IMR-90 (cell line): ENCODE results near the gene BCL2L12. TPM values are rescaled to one million over a fixed set of nuclear protein-coding genes. Genes with fewer than 3 reads are reported as not detected.

Experiments used
- ATAC-seq: fragments of 200-7000 bp; cut with Tn5 transposase; 2 replicates; pipeline ENCODE4 v1.9.1; 2020; ENCODE audit warnings: low read depth, mild to moderate bottlenecking, moderate library complexity
- BruUV-seq: library from RNA; stranded (reverse); fragments of 400-500 nt; replicated peaks from 2 replicates; lab custom pipeline; 2021; lab: Mats Ljungman, UMichigan
- CTCF ChIA-PET: fragments of 300-600 bp; formaldehyde crosslinking; extraction: SDS; loops from one replicate; lab custom pipeline; 2021; ENCODE audit warnings: antibody characterized with exemption; lab: Yijun Ruan, JAX
- POLR2A ChIA-PET: fragments of 300-600 bp; sonication (Branson Sonifier 250); formaldehyde crosslinking; loops from one replicate; lab custom pipeline; 2022; ENCODE audit warnings: antibody characterized with exemption; ENCODE audit not compliant: unreplicated experiment; lab: Charles Lee
- DNase-seq: peaks from one replicate; pipeline ENCODE4 v3.0.0; 2013
- H2AFZ ChIP-seq: replicated peaks from 2 replicates; pipeline ENCODE3; 2013; ENCODE audit warnings: low read length, mild to moderate bottlenecking; ENCODE audit not compliant: poor library complexity
- H2AK5ac ChIP-seq: 2 replicates; pipeline ENCODE4 v1.6.1; 2013; ENCODE audit warnings: low read depth, low read length, inconsistent platforms
- H2AK9ac ChIP-seq: replicated peaks from 2 replicates; pipeline ENCODE3; 2013; ENCODE audit warnings: mild to moderate bottlenecking, low read depth, low read length, moderate library complexity; ENCODE audit not compliant: poor library complexity
- H2BK120ac ChIP-seq: 2 replicates; pipeline ENCODE4 v1.6.1; 2013; ENCODE audit warnings: low read depth, low read length, inconsistent platforms
- H2BK15ac ChIP-seq: 3 replicates; pipeline ENCODE4 v1.6.1; 2013; ENCODE audit warnings: low read depth, low read length, inconsistent platforms
- H2BK20ac ChIP-seq: 2 replicates; pipeline ENCODE4 v1.6.1; 2013; ENCODE audit warnings: low read depth, mild to moderate bottlenecking, inconsistent platforms, low read length, moderate library complexity
- H2BK5ac ChIP-seq: 2 replicates; pipeline ENCODE4 v1.6.1; 2013; ENCODE audit warnings: mild to moderate bottlenecking, low read depth, low read length, inconsistent platforms; ENCODE audit not compliant: poor library complexity, severe bottlenecking
- H3K14ac ChIP-seq: replicated peaks from 2 replicates; pipeline ENCODE4 v1.6.1; 2013; ENCODE audit warnings: low read depth, low read length, inconsistent platforms
- H3K18ac ChIP-seq: 2 replicates; pipeline ENCODE4 v1.6.1; 2013; ENCODE audit warnings: low read depth, low read length, control low read depth
- H3K23ac ChIP-seq: 2 replicates; pipeline ENCODE4 v1.6.1; 2013; ENCODE audit warnings: low read depth, low read length, inconsistent platforms
- H3K27ac ChIP-seq: 2 replicates; pipeline ENCODE4 v1.5.1; 2013; ENCODE audit warnings: mild to moderate bottlenecking, control low read depth, low read length; ENCODE audit not compliant: insufficient read depth
- H3K27me3 ChIP-seq: 2 replicates; pipeline ENCODE4 v1.6.1; 2013; ENCODE audit warnings: low read length; ENCODE audit not compliant: control insufficient read depth, insufficient read depth
- H3K36me3 ChIP-seq: 2 replicates; pipeline ENCODE4 v1.6.1; 2013; ENCODE audit warnings: low read length, mixed read lengths; ENCODE audit not compliant: control insufficient read depth, insufficient read depth
- H3K4ac ChIP-seq: 2 replicates; pipeline ENCODE4 v1.6.1; 2013; ENCODE audit warnings: low read depth, low read length, inconsistent platforms
- H3K4me1 ChIP-seq: 2 replicates; pipeline ENCODE4 v1.6.1; 2013; ENCODE audit warnings: low read length, mixed read lengths; ENCODE audit not compliant: control insufficient read depth, insufficient read depth
- H3K4me2 ChIP-seq: 2 replicates; pipeline ENCODE4 v1.6.1; 2013; ENCODE audit warnings: low read depth, mild to moderate bottlenecking, control low read depth, low read length, moderate library complexity
- H3K4me3 ChIP-seq: 2 replicates; pipeline ENCODE4 v1.5.1; 2013; ENCODE audit warnings: low read depth, mild to moderate bottlenecking, control low read depth, low read length, moderate library complexity; ENCODE audit not compliant: insufficient read depth
- H3K56ac ChIP-seq: 2 replicates; pipeline ENCODE4 v1.6.1; 2013; ENCODE audit warnings: low read length, inconsistent platforms; ENCODE audit not compliant: insufficient read depth; ENCODE audit errors: extremely low read depth
- H3K79me1 ChIP-seq, 2 experiments: 2 replicates each; pipeline ENCODE4 v1.6.1; 2013; ENCODE audit warnings: low read length in 2 of 2, inconsistent platforms in 1 of 2, low read depth in 1 of 2
- H3K9ac ChIP-seq: 2 replicates; pipeline ENCODE4 v1.6.1; 2013; ENCODE audit warnings: low read depth, low read length, control low read depth
- H3K9me1 ChIP-seq: 2 replicates; pipeline ENCODE4 v1.6.1; 2013; ENCODE audit warnings: low read length, inconsistent platforms; ENCODE audit not compliant: insufficient read depth
- H3K9me3 ChIP-seq: 2 replicates; pipeline ENCODE4 v1.6.1; 2013; ENCODE audit warnings: low read length; ENCODE audit not compliant: control insufficient read depth, insufficient read depth
- H4K20me1 ChIP-seq: 2 replicates; pipeline ENCODE4 v1.6.1; 2013; ENCODE audit warnings: low read length, inconsistent platforms; ENCODE audit not compliant: insufficient read depth
- H4K5ac ChIP-seq: 2 replicates; pipeline ENCODE4 v1.6.1; 2013; ENCODE audit warnings: mild to moderate bottlenecking, low read depth, low read length, control low read depth
- H4K8ac ChIP-seq, 2 experiments: 2 replicates each; pipeline ENCODE4 v1.6.1; 2013; ENCODE audit warnings: low read depth in 2 of 2, low read length in 2 of 2, control low read depth in 1 of 2, inconsistent platforms in 1 of 2
- H4K91ac ChIP-seq: 2 replicates; pipeline ENCODE4 v1.6.1; 2013; ENCODE audit warnings: low read depth, low read length, inconsistent platforms; ENCODE audit not compliant: insufficient read depth
- BHLHE40 ChIP-seq: fragments of 150-350 bp; IDR thresholded peaks from 2 replicates; pipeline ENCODE4 v1.6.1; 2016; ENCODE audit warnings: mild to moderate bottlenecking, low read depth, low read length
- CEBPB ChIP-seq: IDR thresholded peaks from 2 replicates; pipeline ENCODE4 v1.6.1; 2012; ENCODE audit warnings: low read depth, low read length, improper control_type of control experiment
- CHD1 ChIP-seq: IDR thresholded peaks from 2 replicates; pipeline ENCODE4 v1.6.1; 2012; ENCODE audit warnings: low read depth, low read length, improper control_type of control experiment
- FOS ChIP-seq: fragments of 150-350 bp; IDR thresholded peaks from 2 replicates; pipeline ENCODE4 v1.6.1; 2016; ENCODE audit warnings: low read depth, low read length
- MAFK ChIP-seq: IDR thresholded peaks from 2 replicates; pipeline ENCODE4 v1.6.1; 2012; ENCODE audit warnings: low read depth, low read length, improper control_type of control experiment
- MAZ ChIP-seq: IDR thresholded peaks from 2 replicates; pipeline ENCODE4 v1.6.1; 2012; ENCODE audit warnings: low read depth, mild to moderate bottlenecking, low read length, improper control_type of control experiment, moderate library complexity, borderline replicate concordance
- MXI1 ChIP-seq: IDR thresholded peaks from 2 replicates; pipeline ENCODE4 v1.6.1; 2012; ENCODE audit warnings: low read depth, mild to moderate bottlenecking, low read length, moderate library complexity, borderline replicate concordance
- POLR2A ChIP-seq: IDR thresholded peaks from 2 replicates; pipeline ENCODE4 v1.6.1; 2012; ENCODE audit warnings: mild to moderate bottlenecking, low read depth, low read length
- RAD21 ChIP-seq: IDR thresholded peaks from 2 replicates; pipeline ENCODE4 v1.6.1; 2012; ENCODE audit warnings: low read length, improper control_type of control experiment
- RCOR1 ChIP-seq: IDR thresholded peaks from 2 replicates; pipeline ENCODE4 v1.6.1; 2012; ENCODE audit warnings: mild to moderate bottlenecking, low read length, improper control_type of control experiment; ENCODE audit not compliant: insufficient replicate concordance
- RFX5 ChIP-seq: IDR thresholded peaks from 2 replicates; pipeline ENCODE4 v1.8.0; 2012; ENCODE audit warnings: low read depth, mild to moderate bottlenecking, low read length, moderate library complexity
- SMC3 ChIP-seq: fragments of 150-350 bp; IDR thresholded peaks from 2 replicates; pipeline ENCODE4 v1.6.1; 2016; ENCODE audit warnings: low read depth, mild to moderate bottlenecking, antibody characterized with exemption, low read length, moderate library complexity
- WGBS, 2 experiments: methylation state at CpG; one replicate each; pipeline versions ENCODE4 v1.1.5 to v1.1.7; 2013; ENCODE audit warnings: missing lambda C conversion rate in 2 of 2; ENCODE audit not compliant: insufficient read length in 1 of 2; ENCODE audit errors: extremely low coverage in 2 of 2; 5-methylcytosine and 5-hydroxymethylcytosine counted together
- dilution Hi-C: fragments of 300-500 bp; cut with HindIII; formaldehyde crosslinking; loops from one replicate; pipeline ENCODE4 v1.14.3; 2018; ENCODE audit warnings: low sequenced_read_pairs; ENCODE audit not compliant: unreplicated experiment
- in situ Hi-C: fragments of 300-500 bp; cut with MboI; formaldehyde crosslinking; loops from 3 replicates; pipeline ENCODE4 v1.14.3; 2019; ENCODE audit warnings: low sequenced_read_pairs, inconsistent platforms, mixed read lengths
- intact Hi-C: fragments of 100-400 bp; cut with micrococcal nuclease; formaldehyde crosslinking; loops from 2 replicates; pipeline ENCODE4 v1.10.0; 2022
- polyA plus RNA-seq, 3 experiments: library from polyadenylated mRNA; depleted of rRNA; stranded (reverse); fragments of >200 nt; gene quantifications; 2 replicates each; pipeline ENCODE4 v1.2.3, GENCODE V29; 2012; ENCODE audit warnings: low replicate concordance in 1 of 3
- total RNA-seq: library from RNA; depleted of rRNA; stranded (reverse); fragments of >200 nt; gene quantifications from 2 replicates; pipeline ENCODE4 v1.2.3, GENCODE V29; 2012
- TF ChIP-seq, protein P1 (sequence below): fragments of 150-350 bp; IDR thresholded peaks from 2 replicates; pipeline ENCODE4 v1.6.1; 2017; ENCODE audit warnings: mild to moderate bottlenecking, antibody characterized with exemption, low read length, low read depth
- TF ChIP-seq, protein P2 (sequence below): fragments of 150-350 bp; IDR thresholded peaks from 2 replicates; pipeline ENCODE4 v1.6.1; 2016; ENCODE audit warnings: low read depth, mild to moderate bottlenecking, low read length, moderate library complexity, borderline replicate concordance
- TF ChIP-seq, protein P3 (sequence below): conservative IDR thresholded peaks from 2 replicates; pipeline ENCODE4 v1.5.1; 2012; ENCODE audit warnings: mild to moderate bottlenecking, low read depth, low read length, improper control_type of control experiment

Gene BCL2L12
- total and polyA plus RNA-seq, 2 of the 4 experiments (the other 2 are of a cell fraction): 3.9 to 32.6 TPM

- Histone ChIP-seq H2BK120ac (no peak overlapping the region), H2BK5ac (no peak overlapping the region), H3K27ac (no peak overlapping the region), H3K23ac (no peak overlapping the region), H3K36me3 (peaks cover 2% of the 10 kb centered on the region; the same call in 1 of the 2 replicates), H4K5ac (no peak overlapping the region), H2BK20ac (no peak overlapping the region), H4K91ac (no peak overlapping the region), H4K20me1 (peaks cover 40% of the 10 kb centered on the region), H3K56ac (no peak overlapping the region), H2AK9ac (peak overlapping the region; percentile 98), H3K9me3 (no peaks in the 10 kb centered on the region), H3K14ac (no peak overlapping the region), H3K4me3 (peak overlapping the region; percentile 77), H2AK5ac (no peak overlapping the region), H2BK15ac (no peak overlapping the region), H4K8ac (no peak overlapping the region; a peak in 1 of 4 replicates), H3K9me1 (peaks cover 3% of the 10 kb centered on the region; the same call in 1 of the 2 replicates), H3K27me3 (no peaks in the 10 kb centered on the region), H3K18ac (no peak overlapping the region), H3K4ac (no peak overlapping the region), H3K4me2 (no peak overlapping the region), H3K9ac (no peak overlapping the region), H3K79me1 (peaks cover 4 to 50% of the 10 kb centered on the region in 2 experiments; a peak in 3 of 4 replicates), H2AFZ (peak overlapping the region; percentile 98), H3K4me1 (peaks cover 16% of the 10 kb centered on the region)
- 2% methylated on average over 12 of the region's 34 CpGs; no CpG with 5 or more reads in 1 of the 2 experiments for WGBS, 2 experiments
- ATAC-seq (peak; percentile 79), DNase-seq (peak; percentile 100)
- CTCF ChIA-PET: interaction anchor here (0.6 to 2.0 kb wide), 3 partner anchors 34 to 107 kb away, joined by 3 to 8 read pairs (median 4); no protein-coding TSS in a partner anchor
- dilution Hi-C loops (no loop called here), in situ Hi-C loops (no loop called here), intact Hi-C loops (loop anchor here (2.0 to 5.0 kb wide), 2 partner anchors 36 to 85 kb away; partner anchors contain the start of genes PRR12 and RRAS)
- BruUV-seq: no TSS peak
- POLR2A ChIA-PET: interaction anchor here (0.8 to 1.4 kb wide), 3 partner anchors 14 to 37 kb away, joined by 4 to 8 read pairs (median 7); partner anchors contain the start of genes CPT1C and RRAS
- TF ChIP-seq RCOR1 (no peak), MXI1 (no peak), SMC3 (no peak), MAFK (no peak), RAD21 (no peak), CEBPB (peak; percentile 75), FOS (peak; percentile 50; the same call in 1 of the 2 replicates), BHLHE40 (no peak), CHD1 (no peak), RFX5 (no peak), MAZ (peak; percentile 86; the same call in 1 of the 2 replicates), POLR2A (no peak)
- TF ChIP-seq, protein P1, sequence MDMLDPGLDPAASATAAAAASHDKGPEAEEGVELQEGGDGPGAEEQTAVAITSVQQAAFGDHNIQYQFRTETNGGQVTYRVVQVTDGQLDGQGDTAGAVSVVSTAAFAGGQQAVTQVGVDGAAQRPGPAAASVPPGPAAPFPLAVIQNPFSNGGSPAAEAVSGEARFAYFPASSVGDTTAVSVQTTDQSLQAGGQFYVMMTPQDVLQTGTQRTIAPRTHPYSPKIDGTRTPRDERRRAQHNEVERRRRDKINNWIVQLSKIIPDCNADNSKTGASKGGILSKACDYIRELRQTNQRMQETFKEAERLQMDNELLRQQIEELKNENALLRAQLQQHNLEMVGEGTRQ: no peak
- TF ChIP-seq, protein P2, sequence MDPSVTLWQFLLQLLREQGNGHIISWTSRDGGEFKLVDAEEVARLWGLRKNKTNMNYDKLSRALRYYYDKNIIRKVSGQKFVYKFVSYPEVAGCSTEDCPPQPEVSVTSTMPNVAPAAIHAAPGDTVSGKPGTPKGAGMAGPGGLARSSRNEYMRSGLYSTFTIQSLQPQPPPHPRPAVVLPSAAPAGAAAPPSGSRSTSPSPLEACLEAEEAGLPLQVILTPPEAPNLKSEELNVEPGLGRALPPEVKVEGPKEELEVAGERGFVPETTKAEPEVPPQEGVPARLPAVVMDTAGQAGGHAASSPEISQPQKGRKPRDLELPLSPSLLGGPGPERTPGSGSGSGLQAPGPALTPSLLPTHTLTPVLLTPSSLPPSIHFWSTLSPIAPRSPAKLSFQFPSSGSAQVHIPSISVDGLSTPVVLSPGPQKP: no peak
- TF ChIP-seq, protein P3, sequence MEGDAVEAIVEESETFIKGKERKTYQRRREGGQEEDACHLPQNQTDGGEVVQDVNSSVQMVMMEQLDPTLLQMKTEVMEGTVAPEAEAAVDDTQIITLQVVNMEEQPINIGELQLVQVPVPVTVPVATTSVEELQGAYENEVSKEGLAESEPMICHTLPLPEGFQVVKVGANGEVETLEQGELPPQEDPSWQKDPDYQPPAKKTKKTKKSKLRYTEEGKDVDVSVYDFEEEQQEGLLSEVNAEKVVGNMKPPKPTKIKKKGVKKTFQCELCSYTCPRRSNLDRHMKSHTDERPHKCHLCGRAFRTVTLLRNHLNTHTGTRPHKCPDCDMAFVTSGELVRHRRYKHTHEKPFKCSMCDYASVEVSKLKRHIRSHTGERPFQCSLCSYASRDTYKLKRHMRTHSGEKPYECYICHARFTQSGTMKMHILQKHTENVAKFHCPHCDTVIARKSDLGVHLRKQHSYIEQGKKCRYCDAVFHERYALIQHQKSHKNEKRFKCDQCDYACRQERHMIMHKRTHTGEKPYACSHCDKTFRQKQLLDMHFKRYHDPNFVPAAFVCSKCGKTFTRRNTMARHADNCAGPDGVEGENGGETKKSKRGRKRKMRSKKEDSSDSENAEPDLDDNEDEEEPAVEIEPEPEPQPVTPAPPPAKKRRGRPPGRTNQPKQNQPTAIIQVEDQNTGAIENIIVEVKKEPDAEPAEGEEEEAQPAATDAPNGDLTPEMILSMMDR: no peak
Measured at GRCh38 chr19:49676784-49677230, 11.1 kb downstream of the BCL2L12 start.
